ENCODE measurements around the gene CALML5.

CALML5 gene

GRCh38 chr10:5514226-5514850 lies 15.0 kb upstream of the CALML5 start:
- DNase-seq: no peak

- DNase-seq: no peak
Observed at GRCh38 chr10:5512881-5513612, 13.7 kb upstream of the CALML5 start.

- DNase-seq: no peak
Observed at GRCh38 chr10:5512331-5512730, 13.0 kb upstream of the CALML5 start.

- DNase-seq: no peak
Observed at GRCh38 chr10:5511885-5512280, 12.5 kb upstream of the CALML5 start.

- DNase-seq: no peak
Observed at GRCh38 chr10:5511231-5511884, 12.0 kb upstream of the CALML5 start.

- DNase-seq: no peak
Observed at GRCh38 chr10:5510281-5511072, 11.1 kb upstream of the CALML5 start.

- DNase-seq: no peak
Observed at GRCh38 chr10:5509691-5510090, 10.3 kb upstream of the CALML5 start.

GRCh38 chr10:5509236-5509635 lies 9.9 kb upstream of the CALML5 start:
- DNase-seq: no peak

GRCh38 chr10:5508786-5509185 lies 9.4 kb upstream of the CALML5 start:
- no peak for DNase-seq

GRCh38 chr10:5508161-5508604 lies 8.8 kb upstream of the CALML5 start:
- DNase-seq: no peak

- no peak for DNase-seq
Observed at GRCh38 chr10:5507649-5508131, 8.3 kb upstream of the CALML5 start.

- no peak for DNase-seq
Observed at GRCh38 chr10:5506751-5507648, 7.6 kb upstream of the CALML5 start.

GRCh38 chr10:5506246-5506645 lies 6.9 kb upstream of the CALML5 start:
- DNase-seq: no peak

- no peak for DNase-seq
Observed at GRCh38 chr10:5504146-5505072, 5.0 kb upstream of the CALML5 start.

GRCh38 chr10:5503477-5503835 lies 4.1 kb upstream of the CALML5 start:
- DNase-seq: no peak

- DNase-seq: no peak
Observed at GRCh38 chr10:5502571-5503476, 3.5 kb upstream of the CALML5 start.

- DNase-seq: no peak
Observed at GRCh38 chr10:5502061-5502521, 2.7 kb upstream of the CALML5 start.

GRCh38 chr10:5500910-5501309 lies 1.5 kb upstream of the CALML5 start:
- DNase-seq: no peak

- DNase-seq: no peak
Observed at GRCh38 chr10:5500162-5500670, 846 bp upstream of the CALML5 start.
